Measurements from ENCODE around the gene COL11A1. TPM values are rescaled to one million over a fixed set of nuclear protein-coding genes. Genes with fewer than 3 reads are reported as not detected.
"Not testable (repeated sequence)": the region's sequence is repeated elsewhere in the genome, so short reads cannot be mapped to it uniquely, and the experiment has no call there.

Gene COL11A1
- total RNA-seq, 2 donors from 2014 or later: 0.32 to 0.88 TPM

DNA sequence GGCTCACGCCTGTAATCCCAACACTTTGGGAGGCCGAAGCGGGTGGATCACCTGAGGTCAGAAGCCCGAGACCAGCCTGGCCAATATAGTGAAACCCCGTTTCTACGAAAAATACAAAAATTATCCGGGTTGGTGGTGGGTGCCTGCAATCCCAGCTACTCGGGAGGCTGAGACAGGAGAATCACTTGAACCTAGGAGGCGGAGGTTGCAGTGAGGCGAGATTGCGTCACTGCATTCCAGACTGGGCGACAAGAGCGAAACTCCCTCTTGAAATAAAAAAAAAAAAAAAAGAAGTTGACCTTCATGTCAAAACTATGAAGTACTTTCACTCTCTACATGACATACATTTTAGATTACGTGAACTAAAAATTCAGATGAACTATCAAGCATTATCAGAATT, 153.7 kb downstream of the COL11A1 start:
- TF ChIP-seq, protein P1, sequence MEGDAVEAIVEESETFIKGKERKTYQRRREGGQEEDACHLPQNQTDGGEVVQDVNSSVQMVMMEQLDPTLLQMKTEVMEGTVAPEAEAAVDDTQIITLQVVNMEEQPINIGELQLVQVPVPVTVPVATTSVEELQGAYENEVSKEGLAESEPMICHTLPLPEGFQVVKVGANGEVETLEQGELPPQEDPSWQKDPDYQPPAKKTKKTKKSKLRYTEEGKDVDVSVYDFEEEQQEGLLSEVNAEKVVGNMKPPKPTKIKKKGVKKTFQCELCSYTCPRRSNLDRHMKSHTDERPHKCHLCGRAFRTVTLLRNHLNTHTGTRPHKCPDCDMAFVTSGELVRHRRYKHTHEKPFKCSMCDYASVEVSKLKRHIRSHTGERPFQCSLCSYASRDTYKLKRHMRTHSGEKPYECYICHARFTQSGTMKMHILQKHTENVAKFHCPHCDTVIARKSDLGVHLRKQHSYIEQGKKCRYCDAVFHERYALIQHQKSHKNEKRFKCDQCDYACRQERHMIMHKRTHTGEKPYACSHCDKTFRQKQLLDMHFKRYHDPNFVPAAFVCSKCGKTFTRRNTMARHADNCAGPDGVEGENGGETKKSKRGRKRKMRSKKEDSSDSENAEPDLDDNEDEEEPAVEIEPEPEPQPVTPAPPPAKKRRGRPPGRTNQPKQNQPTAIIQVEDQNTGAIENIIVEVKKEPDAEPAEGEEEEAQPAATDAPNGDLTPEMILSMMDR (IDR thresholded peaks at IDR 0.05): no peak

DNA sequence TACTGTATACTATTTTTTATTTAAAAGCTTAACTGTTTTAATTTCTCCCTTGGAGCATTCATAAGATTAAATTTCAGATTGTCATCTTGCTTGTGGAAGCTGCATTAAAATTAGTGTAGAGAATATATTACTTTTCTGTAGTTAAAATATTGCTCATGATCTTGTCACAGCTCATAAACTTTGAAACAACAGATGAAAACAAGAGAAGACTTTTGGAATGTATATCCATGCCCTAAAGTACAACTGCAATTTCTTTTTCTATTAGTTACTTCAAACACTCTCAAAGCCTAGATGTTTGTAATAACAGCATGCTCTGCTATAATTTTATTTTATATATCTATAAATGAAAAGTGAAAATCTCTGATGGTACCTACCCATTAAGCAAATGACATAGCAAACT, 155.9 kb downstream of the COL11A1 start:
- intact Hi-C loops (cut with DNase I): no loop called here
- Histone ChIP-seq H3K4me1 (no peaks in the 10 kb centered on the region), H3K27me3 (no peaks in the 10 kb centered on the region), H3K4me3 (no peak overlapping the region), H3K27ac (no peak overlapping the region), H3K9ac (ENCODE audit: low read depth in 2 of 2, low read length in 2 of 2) (no peak overlapping the region), H3K9me3 (no peaks in the 10 kb centered on the region), H3K36me3 (no peaks in the 10 kb centered on the region)
- DNase-seq: no peak
- TF ChIP-seq, protein P1 (IDR thresholded peaks at IDR 0.05): no peak

More for the DNA sequence above, 153.7 kb downstream of the COL11A1 start:
- Histone ChIP-seq H3K4me3 (no peak overlapping the region), H3K27ac (no peak overlapping the region), H3K36me3 (no peaks in the 10 kb centered on the region), H3K4me1 (no peaks in the 10 kb centered on the region), H3K9me3 (no peaks in the 10 kb centered on the region), H3K9ac (ENCODE audit: low read depth in 2 of 2, low read length in 2 of 2) (no peak overlapping the region), H3K27me3 (no peaks in the 10 kb centered on the region)
- DNase-seq: no peak
- intact Hi-C loops (cut with DNase I): no loop called here

DNA sequence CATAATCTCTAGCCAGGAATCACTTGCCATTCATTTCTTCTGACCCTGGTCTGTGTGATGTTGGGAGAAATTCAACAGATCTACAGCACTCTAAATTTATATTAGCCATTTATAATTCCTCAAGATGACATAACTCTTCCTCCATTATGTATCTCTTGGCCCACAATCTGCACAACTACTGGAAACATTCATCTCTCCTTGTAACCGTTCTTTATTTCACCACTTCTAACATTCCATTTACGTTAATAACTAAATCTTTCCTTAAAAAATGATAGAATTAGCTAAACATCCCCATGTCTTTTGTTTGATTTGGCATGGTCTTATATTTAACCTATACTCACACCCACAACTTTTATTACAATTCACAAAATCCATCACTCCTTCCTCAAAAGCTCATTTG, 166.0 kb downstream of the COL11A1 start:
- H3K36me3 ChIP-seq: no peaks in the 10 kb centered on the region
- intact Hi-C loops (cut with DNase I): no loop called here
- H3K27me3 ChIP-seq: no peaks in the 10 kb centered on the region
- no peak overlapping the region for H3K9ac ChIP-seq (ENCODE audit: low read depth in 2 of 2, low read length in 2 of 2)
- TF ChIP-seq, protein P1 (IDR thresholded peaks at IDR 0.05): no peak
- H3K9me3 ChIP-seq: no peaks in the 10 kb centered on the region
- no peaks in the 10 kb centered on the region for H3K4me1 ChIP-seq
- no peak for DNase-seq
- H3K27ac ChIP-seq: no peak overlapping the region
- no peak overlapping the region for H3K4me3 ChIP-seq

DNA sequence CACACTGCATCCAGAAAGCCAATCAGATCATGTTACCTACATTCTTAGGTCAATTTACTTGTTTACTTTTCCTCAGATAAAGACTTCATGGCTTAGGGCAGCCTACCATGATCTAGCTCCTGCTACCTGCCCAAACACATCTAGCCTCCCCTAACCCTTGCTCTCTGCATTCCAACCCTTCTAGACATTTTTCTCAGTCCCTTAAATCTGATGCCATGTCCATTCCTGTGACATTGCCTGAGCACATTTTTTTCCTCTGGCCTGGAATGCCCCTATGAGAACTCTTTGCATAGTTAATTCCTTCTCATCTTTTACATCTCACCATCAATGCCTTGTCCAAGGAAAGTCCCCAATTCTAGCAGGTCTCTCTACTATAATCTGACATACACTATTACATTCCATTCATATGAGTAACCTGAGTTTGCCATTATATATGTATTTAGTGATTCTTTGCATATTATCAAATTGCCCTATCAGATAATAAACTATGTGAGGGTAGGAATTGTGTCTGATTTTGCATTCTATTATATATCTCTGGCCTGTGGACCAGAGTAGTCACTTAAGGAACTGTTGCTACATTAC, 166.9 kb downstream of the COL11A1 start:
- H3K36me3 ChIP-seq: no peaks in the 10 kb centered on the region

DNA sequence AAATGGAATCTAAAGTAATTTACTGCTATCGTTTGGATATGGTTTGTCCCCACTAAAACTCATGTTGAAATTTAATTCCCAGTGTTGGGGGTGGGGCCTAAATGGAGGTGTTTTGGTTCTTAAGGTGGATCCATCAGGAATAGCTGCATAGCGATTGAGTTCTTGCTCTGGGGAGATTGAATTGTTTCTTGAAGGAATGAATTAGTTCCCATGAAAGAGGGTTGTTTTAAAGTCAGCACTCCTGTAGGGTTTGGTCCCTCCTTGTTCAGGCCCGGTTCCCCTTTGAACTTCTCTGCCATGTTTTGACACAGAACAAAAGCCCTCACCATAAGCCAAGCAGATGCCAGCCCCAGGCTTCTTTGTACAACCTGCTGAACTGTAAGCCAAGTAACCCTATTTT, 170.9 kb downstream of the COL11A1 start:
- Histone ChIP-seq H3K27ac (no peak overlapping the region), H3K9me3 (no peaks in the 10 kb centered on the region), H3K27me3 (no peaks in the 10 kb centered on the region)

More for the DNA sequence above, 166.9 kb downstream of the COL11A1 start:
- Histone ChIP-seq H3K9me3 (no peaks in the 10 kb centered on the region), H3K27me3 (no peaks in the 10 kb centered on the region), H3K9ac (ENCODE audit: low read depth in 2 of 2, low read length in 2 of 2) (no peak overlapping the region), H3K4me1 (no peaks in the 10 kb centered on the region), H3K27ac (no peak overlapping the region), H3K4me3 (no peak overlapping the region)
- TF ChIP-seq, protein P1 (IDR thresholded peaks at IDR 0.05): no peak
- DNase-seq: no peak
- intact Hi-C loops (cut with DNase I): no loop called here

DNA sequence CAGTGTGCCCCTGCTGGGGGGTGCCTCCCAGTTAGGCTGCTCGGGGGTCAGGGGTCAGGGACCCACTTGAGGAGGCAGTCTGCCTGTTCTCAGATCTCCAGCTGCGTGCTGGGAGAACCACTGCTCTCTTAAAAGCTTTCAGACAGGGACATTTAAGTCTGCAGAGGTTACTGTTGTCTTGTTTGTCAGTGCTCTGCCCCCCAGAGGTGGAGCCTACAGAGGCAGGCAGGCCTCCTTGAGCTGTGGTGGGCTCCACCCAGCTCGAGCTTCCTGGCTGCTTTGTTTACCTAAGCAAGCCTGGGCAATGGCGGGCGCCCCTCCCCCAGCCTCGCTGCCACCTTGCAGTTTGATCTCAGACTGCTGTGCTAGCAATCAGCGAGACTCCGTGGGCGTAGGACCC, 175.0 kb downstream of the COL11A1 start:
- H3K4me1 ChIP-seq; intact Hi-C loops (cut with DNase I); DNase-seq; H3K9me3 ChIP-seq; H3K9ac ChIP-seq (ENCODE audit: low read depth in 2 of 2, low read length in 2 of 2); H3K4me3 ChIP-seq; H3K36me3 ChIP-seq; H3K27ac ChIP-seq; H3K27me3 ChIP-seq: not testable (repeated sequence)

More for the DNA sequence above, 170.9 kb downstream of the COL11A1 start:
- H3K4me1 ChIP-seq: no peaks in the 10 kb centered on the region
- no peaks in the 10 kb centered on the region for H3K36me3 ChIP-seq
- H3K4me3 ChIP-seq: no peak overlapping the region
- no peak overlapping the region for H3K9ac ChIP-seq (ENCODE audit: low read depth in 2 of 2, low read length in 2 of 2)
- no peak for DNase-seq
- TF ChIP-seq, protein P1 (IDR thresholded peaks at IDR 0.05): no peak
- intact Hi-C loops (cut with DNase I): no loop called here
